H9 (cell line): ENCODE measurements around the gene DDX53. TPM values are rescaled to one million over a fixed set of nuclear protein-coding genes. Genes with fewer than 3 reads are reported as not detected.

Source experiments
- DNase-seq: peaks from one replicate; pipeline ENCODE4 v3.0.0-alpha.2; 2017
- H2AFZ ChIP-seq: one replicate; pipeline ENCODE4 v1.6.1; 2013; ENCODE audit warnings: mild to moderate bottlenecking, low read length, control low read depth, moderate library complexity
- H2AK5ac ChIP-seq: 2 replicates; pipeline ENCODE4 v1.6.1; 2013; ENCODE audit warnings: low read length, control low read depth, mixed read lengths; ENCODE audit not compliant: insufficient read length
- H2BK120ac ChIP-seq: one replicate; pipeline ENCODE4 v1.6.1; 2013; ENCODE audit warnings: low read depth, mild to moderate bottlenecking, low read length, control low read depth, inconsistent platforms; ENCODE audit not compliant: poor library complexity, severe bottlenecking
- H2BK12ac ChIP-seq: 2 replicates; pipeline ENCODE4 v1.6.1; 2013; ENCODE audit warnings: low read length, control low read depth, mixed read lengths, low read depth; ENCODE audit not compliant: insufficient read length
- H2BK15ac ChIP-seq: 2 replicates; pipeline ENCODE4 v1.6.1; 2013; ENCODE audit warnings: low read depth, low read length, control low read depth
- H2BK20ac ChIP-seq: one replicate; pipeline ENCODE4 v1.6.1; 2013; ENCODE audit warnings: low read depth, mild to moderate bottlenecking, low read length, control low read depth, inconsistent platforms; ENCODE audit not compliant: poor library complexity, severe bottlenecking
- H2BK5ac ChIP-seq: 2 replicates; pipeline ENCODE4 v1.6.1; 2013; ENCODE audit warnings: low read length, control low read depth, mixed read lengths; ENCODE audit not compliant: insufficient read length
- H3K14ac ChIP-seq: 2 replicates; pipeline ENCODE4 v1.6.1; 2013; ENCODE audit warnings: low read length, control low read depth; ENCODE audit not compliant: insufficient read depth
- H3K18ac ChIP-seq: 2 replicates; pipeline ENCODE4 v1.6.1; 2013; ENCODE audit warnings: low read depth, mild to moderate bottlenecking, mixed read lengths, low read length, control low read depth; ENCODE audit not compliant: insufficient read length
- H3K23ac ChIP-seq: 2 replicates; pipeline ENCODE4 v1.6.1; 2013; ENCODE audit warnings: low read length, control low read depth, mixed read lengths, low read depth; ENCODE audit not compliant: insufficient read length
- H3K23me2 ChIP-seq: 2 replicates; pipeline ENCODE4 v1.6.1; 2013; ENCODE audit warnings: low read depth, mild to moderate bottlenecking, mixed read lengths, low read length, control low read depth; ENCODE audit not compliant: insufficient read length, poor library complexity, severe bottlenecking
- H3K27ac ChIP-seq: 2 replicates; pipeline ENCODE4 v1.5.1; 2013; ENCODE audit warnings: low read length, control low read depth, mixed read lengths, low read depth; ENCODE audit not compliant: insufficient read length
- H3K27me3 ChIP-seq: 2 replicates; pipeline ENCODE4 v1.6.1; 2013; ENCODE audit warnings: low read length, control low read depth, inconsistent platforms; ENCODE audit not compliant: insufficient read depth
- H3K4ac ChIP-seq: 2 replicates; pipeline ENCODE4 v1.6.1; 2013; ENCODE audit warnings: low read depth, mild to moderate bottlenecking, control low read depth, inconsistent platforms, low read length, moderate library complexity
- H3K4me1 ChIP-seq: 2 replicates; pipeline ENCODE4 v1.6.1; 2013; ENCODE audit warnings: low read length, control low read depth, inconsistent platforms; ENCODE audit not compliant: insufficient read depth
- H3K4me2 ChIP-seq: 2 replicates; pipeline ENCODE4 v1.6.1; 2013; ENCODE audit warnings: low read length, control low read depth, mixed read lengths; ENCODE audit not compliant: insufficient read length, insufficient read depth
- H3K56ac ChIP-seq: 2 replicates; pipeline ENCODE4 v1.6.1; 2013; ENCODE audit warnings: low read depth, mild to moderate bottlenecking, mixed read lengths, low read length, control low read depth; ENCODE audit not compliant: insufficient read length
- H3K79me1 ChIP-seq: 2 replicates; pipeline ENCODE4 v1.6.1; 2013; ENCODE audit warnings: low read depth, mild to moderate bottlenecking, moderate library complexity, low read length, control low read depth, inconsistent platforms; ENCODE audit not compliant: insufficient read depth, poor library complexity, severe bottlenecking
- H3K79me2 ChIP-seq: 2 replicates; pipeline ENCODE4 v1.6.1; 2013; ENCODE audit warnings: low read length, control low read depth, inconsistent platforms; ENCODE audit not compliant: insufficient read depth
- H3K9ac ChIP-seq: 2 replicates; pipeline ENCODE4 v1.6.1; 2013; ENCODE audit warnings: low read length, control low read depth, mixed read lengths; ENCODE audit not compliant: insufficient read length; ENCODE audit errors: extremely low read depth
- H3K9me3 ChIP-seq: one replicate; pipeline ENCODE4 v1.6.1; 2013; ENCODE audit warnings: low read depth, low read length, inconsistent platforms; ENCODE audit not compliant: control insufficient read depth
- H3T11ph ChIP-seq: one replicate; pipeline ENCODE4 v1.6.1; 2013; ENCODE audit warnings: mild to moderate bottlenecking, low read length, control low read depth, inconsistent platforms
- H4K20me1 ChIP-seq: one replicate; pipeline ENCODE4 v1.6.1; 2013; ENCODE audit not compliant: control insufficient read depth, insufficient read length, insufficient read depth
- H4K5ac ChIP-seq: 2 replicates; pipeline ENCODE4 v1.6.1; 2013; ENCODE audit warnings: low read depth, mild to moderate bottlenecking, mixed read lengths, low read length, control low read depth; ENCODE audit not compliant: insufficient read length
- H4K8ac ChIP-seq: replicated peaks from 2 replicates; pipeline ENCODE4 v1.6.1; 2013; ENCODE audit warnings: low read length, control low read depth, mixed read lengths, low read depth; ENCODE audit not compliant: insufficient read length
- H4K91ac ChIP-seq: 2 replicates; pipeline ENCODE4 v1.6.1; 2013; ENCODE audit warnings: low read depth, mild to moderate bottlenecking, moderate library complexity, mixed read lengths, low read length, control low read depth; ENCODE audit not compliant: insufficient read length
- H3K27ac Mint-ChIP-seq, 3 experiments: 2 replicates in 2 of 3; 3 replicates in 1 of 3; pipeline ENCODE4 v1.8.0; 2020 to 2021; ENCODE audit warnings: mixed read lengths in 3 of 3, mild to moderate bottlenecking in 1 of 3, moderate library complexity in 1 of 3
- H3K27me3 Mint-ChIP-seq: 2 replicates; pipeline ENCODE4 v1.8.0; 2021; ENCODE audit warnings: low read depth, mild to moderate bottlenecking, moderate library complexity, mixed read lengths
- H3K36me3 Mint-ChIP-seq, 3 experiments: 2 replicates in 2 of 3; 3 replicates in 1 of 3; pipeline ENCODE4 v1.8.0; 2020 to 2021; ENCODE audit warnings: low read depth in 3 of 3, mixed read lengths in 3 of 3; ENCODE audit not compliant: insufficient read depth in 1 of 3
- H3K4me1 Mint-ChIP-seq, 2 experiments: 2 replicates each; pipeline ENCODE4 v1.8.0; 2020; ENCODE audit warnings: mixed read lengths in 2 of 2
- H3K4me3 Mint-ChIP-seq, 2 experiments: 2 replicates in 1 of 2; 3 replicates in 1 of 2; pipeline ENCODE4 v1.8.0; 2020 to 2021; ENCODE audit warnings: mild to moderate bottlenecking in 2 of 2, mixed read lengths in 2 of 2, moderate library complexity in 1 of 2
- H3K9me3 Mint-ChIP-seq, 2 experiments: 2 replicates in 1 of 2; 3 replicates in 1 of 2; pipeline ENCODE4 v1.8.0; 2020; ENCODE audit warnings: mild to moderate bottlenecking in 2 of 2, mixed read lengths in 2 of 2, moderate library complexity in 1 of 2
- WGBS: extraction: QIAGEN DNeasy Blood & Tissue Kit; methylation state at CpG from one replicate; pipeline ENCODE4 v1.1.7; 2013; ENCODE audit warnings: missing lambda C conversion rate, low lambda C conversion rate, mixed read lengths; ENCODE audit not compliant: insufficient read length; ENCODE audit errors: extremely low coverage; 5-methylcytosine and 5-hydroxymethylcytosine counted together
- long read RNA-seq: library from polyadenylated mRNA; unstranded; transcript quantifications from one replicate; pipeline ENCODE4 v2.0.0, GENCODE V29; 2020
- total RNA-seq: library from RNA; stranded (reverse); gene quantifications from 2 replicates; pipeline ENCODE4 v1.2.1, GENCODE V29; 2021
- TF ChIP-seq, protein P1 (sequence below): fragments of 200-600 bp; sonication (generic); conservative IDR thresholded peaks from 3 replicates; pipeline ENCODE4 v1.8.0; 2021; ENCODE audit warnings: antibody characterized with exemption, mild to moderate bottlenecking

Gene DDX53
- not detected in 2 replicates for total RNA-seq
- long read RNA-seq = 0 reads

DNA sequence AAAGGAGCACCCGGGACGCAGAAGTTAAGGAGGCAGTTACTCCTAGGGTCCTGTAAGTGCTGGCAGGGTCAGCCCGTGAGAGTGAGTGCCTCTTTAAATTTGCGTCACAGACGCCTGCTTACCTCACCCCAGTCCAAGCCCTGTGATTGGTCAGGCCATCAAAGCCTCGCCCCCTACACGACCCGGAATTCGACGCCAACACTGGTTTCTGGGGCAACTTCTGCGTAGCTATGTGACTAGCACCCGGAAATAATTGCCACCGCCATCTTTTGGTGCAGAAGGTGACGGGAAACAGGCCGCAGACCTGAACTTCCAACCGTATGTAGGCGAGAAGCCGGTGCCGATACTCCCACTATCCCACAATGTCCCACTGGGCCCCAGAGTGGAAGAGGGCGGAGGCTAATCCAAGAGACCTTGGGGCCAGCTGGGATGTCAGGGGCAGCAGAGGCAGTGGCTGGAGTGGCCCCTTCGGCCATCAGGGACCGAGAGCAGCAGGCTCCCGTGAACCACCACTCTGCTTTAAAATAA lies at the start of gene DDX53:
Gene DDX53, plus strand, starts transcription at position 265 of the 528 bp plus-strand sequence. Its CDS starts 98 bp downstream, at position 363.
- Mint-ChIP-seq H3K27me3 (no peaks in the 10 kb centered on the region), H3K9me3 (peaks cover 0 to 14% of the 10 kb centered on the region in 2 experiments; a peak in 4 of 5 replicates)

More for the DNA sequence above, at the start of gene DDX53:
- no peak within 1 kb of the TSS for H3T11ph ChIP-seq
- H2AK5ac ChIP-seq = no peak within 1 kb of the TSS
- no peak within 1 kb of the TSS for H3K27ac ChIP-seq
- H3K4ac ChIP-seq = no peak within 1 kb of the TSS
- Mint-ChIP-seq H3K4me3 (no peak within 1 kb of the TSS), H3K36me3 (no peaks in the 10 kb centered on the region), H3K4me1 (no peaks in the 10 kb centered on the region), H3K27ac (no peak within 1 kb of the TSS)
- no peaks in the 10 kb centered on the region for H3K23me2 ChIP-seq
- no peak within 1 kb of the TSS for H2AFZ ChIP-seq
- no peaks in the 10 kb centered on the region; the same call in 1 of the 2 replicates for H3K27me3 ChIP-seq
- H2BK5ac ChIP-seq = no peak within 1 kb of the TSS
- WGBS = no CpG with 5 or more reads among the region's 23 CpGs
- no peak within 1 kb of the TSS for H4K91ac ChIP-seq
- H3K56ac ChIP-seq = no peak within 1 kb of the TSS
- no peak within 1 kb of the TSS for H4K5ac ChIP-seq
- H3K14ac ChIP-seq = no peak within 1 kb of the TSS
- H3K79me1 ChIP-seq = no peaks in the 10 kb centered on the region
- no peak within 1 kb of the TSS for H4K8ac ChIP-seq
- H3K9me3 ChIP-seq = no peaks in the 10 kb centered on the region
- no peak within 1 kb of the TSS for H2BK120ac ChIP-seq
- no peak within 1 kb of the TSS for H3K18ac ChIP-seq
- no peaks in the 10 kb centered on the region for H4K20me1 ChIP-seq
- DNase-seq = peak; percentile 28
- no peaks in the 10 kb centered on the region for H3K79me2 ChIP-seq
- H3K4me1 ChIP-seq = no peaks in the 10 kb centered on the region
- no peak within 1 kb of the TSS for H3K9ac ChIP-seq
- H2BK15ac ChIP-seq = no peak within 1 kb of the TSS
- no peak within 1 kb of the TSS for H2BK12ac ChIP-seq
- TF ChIP-seq, protein P1, sequence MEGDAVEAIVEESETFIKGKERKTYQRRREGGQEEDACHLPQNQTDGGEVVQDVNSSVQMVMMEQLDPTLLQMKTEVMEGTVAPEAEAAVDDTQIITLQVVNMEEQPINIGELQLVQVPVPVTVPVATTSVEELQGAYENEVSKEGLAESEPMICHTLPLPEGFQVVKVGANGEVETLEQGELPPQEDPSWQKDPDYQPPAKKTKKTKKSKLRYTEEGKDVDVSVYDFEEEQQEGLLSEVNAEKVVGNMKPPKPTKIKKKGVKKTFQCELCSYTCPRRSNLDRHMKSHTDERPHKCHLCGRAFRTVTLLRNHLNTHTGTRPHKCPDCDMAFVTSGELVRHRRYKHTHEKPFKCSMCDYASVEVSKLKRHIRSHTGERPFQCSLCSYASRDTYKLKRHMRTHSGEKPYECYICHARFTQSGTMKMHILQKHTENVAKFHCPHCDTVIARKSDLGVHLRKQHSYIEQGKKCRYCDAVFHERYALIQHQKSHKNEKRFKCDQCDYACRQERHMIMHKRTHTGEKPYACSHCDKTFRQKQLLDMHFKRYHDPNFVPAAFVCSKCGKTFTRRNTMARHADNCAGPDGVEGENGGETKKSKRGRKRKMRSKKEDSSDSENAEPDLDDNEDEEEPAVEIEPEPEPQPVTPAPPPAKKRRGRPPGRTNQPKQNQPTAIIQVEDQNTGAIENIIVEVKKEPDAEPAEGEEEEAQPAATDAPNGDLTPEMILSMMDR = no peak
- H2BK20ac ChIP-seq = no peak within 1 kb of the TSS
- no peak within 1 kb of the TSS for H3K23ac ChIP-seq
- H3K4me2 ChIP-seq = no peak within 1 kb of the TSS
